Activated T-helper 17 cell treated with anti-CD3 and anti-CD28 coated beads, Interleukin-2, amount 50 U/mL, for 72 hours (primary cell): ENCODE results near the gene SCNN1G. TPM values are rescaled to one million over a fixed set of nuclear protein-coding genes. Genes with fewer than 3 reads are reported as not detected.

Experiments used
- ATAC-seq: fragments of 150-1000 bp; cut with Tn5 transposase; replicated peaks from 2 replicates; pipeline ENCODE4 v1.10.0; 2021; ENCODE audit warnings: mild to moderate bottlenecking, moderate library complexity
- H3K27ac Mint-ChIP-seq: one replicate; pipeline ENCODE4 v1.8.0; 2022; ENCODE audit warnings: mixed read lengths
- H3K27me3 Mint-ChIP-seq: one replicate; pipeline ENCODE4 v1.8.0; 2022; ENCODE audit warnings: mixed read lengths
- H3K36me3 Mint-ChIP-seq: one replicate; pipeline ENCODE4 v1.8.0; 2022; ENCODE audit warnings: low read depth, mild to moderate bottlenecking, mixed read lengths
- H3K4me1 Mint-ChIP-seq: one replicate; pipeline ENCODE4 v1.8.0; 2022; ENCODE audit warnings: mixed read lengths
- H3K4me3 Mint-ChIP-seq: one replicate; pipeline ENCODE4 v1.8.0; 2022; ENCODE audit warnings: mild to moderate bottlenecking, mixed read lengths
- H3K9me3 Mint-ChIP-seq: one replicate; pipeline ENCODE4 v1.8.0; 2022; ENCODE audit warnings: mixed read lengths
- total RNA-seq, 2 donors: library from RNA; stranded (reverse); gene quantifications; one replicate each; pipeline ENCODE4 v1.2.3, GENCODE V29; 2022

Gene SCNN1G
- total RNA-seq, 2 donors from 2014 or later: not detected

- ATAC-seq: no peak
- Mint-ChIP-seq H3K4me3 (no peak overlapping the region), H3K9me3 (no peaks in the 10 kb centered on the region), H3K36me3 (no peaks in the 10 kb centered on the region), H3K27me3 (peaks cover 24% of the 10 kb centered on the region), H3K27ac (no peak overlapping the region), H3K4me1 (no peaks in the 10 kb centered on the region)
Observed at GRCh38 chr16:23196539-23196938, 14.0 kb downstream of the SCNN1G start.

- no peak for ATAC-seq
- no peaks in the 10 kb centered on the region for H3K36me3 Mint-ChIP-seq
- H3K4me1 Mint-ChIP-seq: no peaks in the 10 kb centered on the region
- no peak overlapping the region for H3K4me3 Mint-ChIP-seq
- peaks cover 36% of the 10 kb centered on the region for H3K27me3 Mint-ChIP-seq
- no peak overlapping the region for H3K27ac Mint-ChIP-seq
- no peaks in the 10 kb centered on the region for H3K9me3 Mint-ChIP-seq
Observed at GRCh38 chr16:23202166-23202565, 19.6 kb downstream of the SCNN1G start.

GRCh38 chr16:23206986-23207385 is 24.4 kb downstream of the SCNN1G start:
- ATAC-seq: no peak
- H3K36me3 Mint-ChIP-seq: no peaks in the 10 kb centered on the region

GRCh38 chr16:23207485-23207884 is 24.9 kb downstream of the SCNN1G start:
- Mint-ChIP-seq H3K9me3 (no peaks in the 10 kb centered on the region), H3K36me3 (no peaks in the 10 kb centered on the region), H3K27ac (no peak overlapping the region), H3K27me3 (peaks cover 24% of the 10 kb centered on the region), H3K4me3 (no peak overlapping the region), H3K4me1 (no peaks in the 10 kb centered on the region)
- no peak for ATAC-seq

More at GRCh38 chr16:23206986-23207385, 24.4 kb downstream of the SCNN1G start:
- Mint-ChIP-seq H3K4me1 (no peaks in the 10 kb centered on the region), H3K9me3 (no peaks in the 10 kb centered on the region), H3K27ac (no peak overlapping the region), H3K27me3 (peaks cover 29% of the 10 kb centered on the region), H3K4me3 (no peak overlapping the region)

GRCh38 chr16:23209606-23210005 is 27.1 kb downstream of the SCNN1G start:
- no peaks in the 10 kb centered on the region for H3K36me3 Mint-ChIP-seq
- no peak overlapping the region for H3K27ac Mint-ChIP-seq
- H3K9me3 Mint-ChIP-seq: no peaks in the 10 kb centered on the region
- H3K4me3 Mint-ChIP-seq: no peak overlapping the region
- no peaks in the 10 kb centered on the region for H3K4me1 Mint-ChIP-seq
- H3K27me3 Mint-ChIP-seq: peaks cover 26% of the 10 kb centered on the region
- ATAC-seq: no peak

GRCh38 chr16:23213831-23214230 is 31.3 kb downstream of the SCNN1G start:
- Mint-ChIP-seq H3K36me3 (no peaks in the 10 kb centered on the region), H3K4me1 (no peaks in the 10 kb centered on the region), H3K4me3 (no peak overlapping the region), H3K27me3 (peaks cover 23% of the 10 kb centered on the region), H3K27ac (no peak overlapping the region), H3K9me3 (no peaks in the 10 kb centered on the region)
- no peak for ATAC-seq

- H3K4me3 Mint-ChIP-seq: no peak overlapping the region
- H3K9me3 Mint-ChIP-seq: no peaks in the 10 kb centered on the region
- no peaks in the 10 kb centered on the region for H3K4me1 Mint-ChIP-seq
- ATAC-seq: no peak
- H3K27ac Mint-ChIP-seq: no peak overlapping the region
- H3K27me3 Mint-ChIP-seq: peaks cover 22% of the 10 kb centered on the region
- H3K36me3 Mint-ChIP-seq: no peaks in the 10 kb centered on the region
Observed at GRCh38 chr16:23214796-23215195, 32.3 kb downstream of the SCNN1G start.

GRCh38 chr16:23215435-23215834 is 32.9 kb downstream of the SCNN1G start:
- H3K4me1 Mint-ChIP-seq: no peaks in the 10 kb centered on the region
- H3K4me3 Mint-ChIP-seq: no peak overlapping the region
- H3K27me3 Mint-ChIP-seq: peaks cover 22% of the 10 kb centered on the region
- no peaks in the 10 kb centered on the region for H3K9me3 Mint-ChIP-seq
- ATAC-seq: no peak
- no peak overlapping the region for H3K27ac Mint-ChIP-seq
- no peaks in the 10 kb centered on the region for H3K36me3 Mint-ChIP-seq

- Mint-ChIP-seq H3K27ac (no peak overlapping the region), H3K36me3 (no peaks in the 10 kb centered on the region), H3K4me3 (no peak overlapping the region), H3K27me3 (peaks cover 22% of the 10 kb centered on the region), H3K9me3 (no peaks in the 10 kb centered on the region), H3K4me1 (no peaks in the 10 kb centered on the region)
- no peak for ATAC-seq
Observed at GRCh38 chr16:23216658-23217246, 34.2 kb downstream of the SCNN1G start.

GRCh38 chr16:23217646-23218045 is 35.1 kb downstream of the SCNN1G start:
- ATAC-seq: no peak
- peaks cover 26% of the 10 kb centered on the region for H3K27me3 Mint-ChIP-seq

GRCh38 chr16:23222929-23223328 is 40.4 kb downstream of the SCNN1G start:
- Mint-ChIP-seq H3K4me3 (no peak overlapping the region), H3K27me3 (peaks cover 18% of the 10 kb centered on the region), H3K4me1 (no peaks in the 10 kb centered on the region), H3K9me3 (no peaks in the 10 kb centered on the region), H3K36me3 (no peaks in the 10 kb centered on the region), H3K27ac (no peak overlapping the region)
- no peak for ATAC-seq

More at GRCh38 chr16:23217646-23218045, 35.1 kb downstream of the SCNN1G start:
- Mint-ChIP-seq H3K9me3 (no peaks in the 10 kb centered on the region), H3K4me3 (no peak overlapping the region), H3K4me1 (no peaks in the 10 kb centered on the region), H3K36me3 (no peaks in the 10 kb centered on the region), H3K27ac (no peak overlapping the region)

GRCh38 chr16:23223368-23223767 is 40.8 kb downstream of the SCNN1G start:
- no peak overlapping the region for H3K4me3 Mint-ChIP-seq

GRCh38 chr16:23225109-23225508 is 42.6 kb downstream of the SCNN1G start:
- Mint-ChIP-seq H3K36me3 (no peaks in the 10 kb centered on the region), H3K27ac (no peak overlapping the region), H3K4me3 (no peak overlapping the region), H3K9me3 (peaks cover 3% of the 10 kb centered on the region), H3K27me3 (peaks cover 13% of the 10 kb centered on the region), H3K4me1 (no peaks in the 10 kb centered on the region)
- no peak for ATAC-seq

More at GRCh38 chr16:23223368-23223767, 40.8 kb downstream of the SCNN1G start:
- Mint-ChIP-seq H3K9me3 (peaks cover 3% of the 10 kb centered on the region), H3K36me3 (no peaks in the 10 kb centered on the region), H3K4me1 (no peaks in the 10 kb centered on the region), H3K27me3 (peaks cover 21% of the 10 kb centered on the region), H3K27ac (no peak overlapping the region)
- no peak for ATAC-seq

GRCh38 chr16:23225634-23226033 is 43.1 kb downstream of the SCNN1G start:
- ATAC-seq: no peak
- Mint-ChIP-seq H3K9me3 (peaks cover 3% of the 10 kb centered on the region), H3K27me3 (peaks cover 13% of the 10 kb centered on the region), H3K4me3 (no peak overlapping the region), H3K36me3 (no peaks in the 10 kb centered on the region), H3K4me1 (no peaks in the 10 kb centered on the region), H3K27ac (no peak overlapping the region)

- no peak for ATAC-seq
- H3K4me3 Mint-ChIP-seq: no peak overlapping the region
- H3K27ac Mint-ChIP-seq: no peak overlapping the region
- H3K36me3 Mint-ChIP-seq: no peaks in the 10 kb centered on the region
- H3K4me1 Mint-ChIP-seq: no peaks in the 10 kb centered on the region
- H3K27me3 Mint-ChIP-seq: peaks cover 10% of the 10 kb centered on the region
- peaks cover 3% of the 10 kb centered on the region for H3K9me3 Mint-ChIP-seq
Observed at GRCh38 chr16:23227529-23227928, 45.0 kb downstream of the SCNN1G start.

- ATAC-seq: no peak
Observed at GRCh38 chr16:23229714-23230113, 47.2 kb downstream of the SCNN1G start.

More at GRCh38 chr16:23229714-23230113, 47.2 kb downstream of the SCNN1G start:
- Mint-ChIP-seq H3K27ac (no peak overlapping the region), H3K36me3 (no peaks in the 10 kb centered on the region), H3K27me3 (peaks cover 15% of the 10 kb centered on the region), H3K9me3 (peaks cover 3% of the 10 kb centered on the region), H3K4me3 (no peak overlapping the region), H3K4me1 (no peaks in the 10 kb centered on the region)
